ENCODE measurements around the gene GRK5. TPM values are rescaled to one million over a fixed set of nuclear protein-coding genes. Genes with fewer than 3 reads are reported as not detected.

Gene GRK5
- total RNA-seq, 1 donor from 2014 or later, result 26.2 TPM

GRCh38 chr10:119360181-119360921 is 153.0 kb downstream of the GRK5 start:
- DNase-seq (ENCODE audit: low spot score), result no peak

- DNase-seq (ENCODE audit: low spot score), result no peak
These were observed 153.7 kb downstream of the GRK5 start for GRCh38 chr10:119361037-119361436.

GRCh38 chr10:119362122-119362521 is 154.8 kb downstream of the GRK5 start:
- DNase-seq (ENCODE audit: low spot score), result no peak

GRCh38 chr10:119364645-119365600 is 157.6 kb downstream of the GRK5 start:
- peak; percentile 85 for DNase-seq (ENCODE audit: low spot score)

- DNase-seq (ENCODE audit: low spot score), result no peak
These were observed 158.6 kb downstream of the GRK5 start for GRCh38 chr10:119365773-119366599.

GRCh38 chr10:119367841-119368549 is 160.6 kb downstream of the GRK5 start:
- no peak for DNase-seq (ENCODE audit: low spot score)

GRCh38 chr10:119368581-119368980 is 161.2 kb downstream of the GRK5 start:
- DNase-seq (ENCODE audit: low spot score), result no peak

GRCh38 chr10:119368991-119369869 is 161.9 kb downstream of the GRK5 start:
- no peak for DNase-seq (ENCODE audit: low spot score)

GRCh38 chr10:119370111-119370741 is 162.9 kb downstream of the GRK5 start:
- peak; percentile 67 for DNase-seq (ENCODE audit: low spot score)

- DNase-seq (ENCODE audit: low spot score), result peak; percentile 50
These were observed 163.8 kb downstream of the GRK5 start for GRCh38 chr10:119370972-119371703.

- DNase-seq (ENCODE audit: low spot score), result no peak
These were observed 164.6 kb downstream of the GRK5 start for GRCh38 chr10:119371704-119372663.

GRCh38 chr10:119373294-119374102 is 166.1 kb downstream of the GRK5 start:
- no peak for DNase-seq (ENCODE audit: low spot score)

- no peak for DNase-seq (ENCODE audit: low spot score)
These were observed 166.9 kb downstream of the GRK5 start for GRCh38 chr10:119374236-119374635.

GRCh38 chr10:119375574-119376272 is 168.4 kb downstream of the GRK5 start:
- DNase-seq (ENCODE audit: low spot score), result no peak

- no peak for DNase-seq (ENCODE audit: low spot score)
These were observed 170.1 kb downstream of the GRK5 start for GRCh38 chr10:119377451-119377957.
